ENCODE measurements around the gene SPACA6. TPM values are rescaled to one million over a fixed set of nuclear protein-coding genes. Genes with fewer than 3 reads are reported as not detected.

SPACA6 gene
- total and polyA plus RNA-seq, 2 donors (not counting 1 experiment from before 2014, with no cell fraction given) = 5.5 to 8.6 TPM

GRCh38 chr19:51715850-51716249 lies 22.7 kb downstream of the SPACA6 start:
- Histone ChIP-seq H3K4me2 (ENCODE audit: extremely low read depth, insufficient read depth, low read length) (no peak overlapping the region), H3K79me2 (ENCODE audit: control insufficient read depth, insufficient read depth, low read length) (no peaks in the 10 kb centered on the region), H3K9me3 (ENCODE audit: control insufficient read depth, insufficient read depth, low read depth, low read length) (no peaks in the 10 kb centered on the region), H3K4me3 (replicated peaks in 1 of 4; ENCODE audit: control extremely low read depth in 1 of 4, insufficient read depth in 1 of 4, low read depth in 3 of 4, low read length in 4 of 4) (no peak overlapping the region), H3K27me3 (ENCODE audit: control insufficient read depth, insufficient read depth, low read length) (peaks cover 6% of the 10 kb centered on the region), H3K9ac (ENCODE audit: insufficient read depth, low read length) (no peak overlapping the region), H4K20me1 (ENCODE audit: control insufficient read depth, extremely low read depth, insufficient read depth, low read length) (no peaks in the 10 kb centered on the region), H2AFZ (ENCODE audit: low read length) (no peak overlapping the region), H3K27ac (ENCODE audit: insufficient read depth, low read length) (no peak overlapping the region), H3K36me3 (ENCODE audit: control insufficient read depth, insufficient read depth, low read length) (no peaks in the 10 kb centered on the region), H3K4me1 (ENCODE audit: control insufficient read depth, extremely low read depth, insufficient read depth, low read length) (no peaks in the 10 kb centered on the region)
- TF ChIP-seq EZH2 (IDR thresholded peaks at IDR 0.05; ENCODE audit: low read length, missing control alignments) = no peak
- no peak for TF ChIP-seq CTCF (conservative IDR thresholded peaks at IDR 0.05 in 1 of 2, IDR thresholded peaks at IDR 0.05 in 1 of 2; ENCODE audit: low read depth in 1 of 2, low read length in 2 of 2)
- no peak for DNase-seq (ENCODE audit: low read depth in 2 of 2)

- Histone ChIP-seq H2AFZ (ENCODE audit: low read length) (no peak overlapping the region), H3K9me3 (ENCODE audit: control insufficient read depth, insufficient read depth, low read depth, low read length) (no peaks in the 10 kb centered on the region), H4K20me1 (ENCODE audit: control insufficient read depth, extremely low read depth, insufficient read depth, low read length) (no peaks in the 10 kb centered on the region), H3K9ac (ENCODE audit: insufficient read depth, low read length) (no peak overlapping the region), H3K4me2 (ENCODE audit: extremely low read depth, insufficient read depth, low read length) (no peak overlapping the region), H3K27ac (ENCODE audit: insufficient read depth, low read length) (no peak overlapping the region), H3K36me3 (ENCODE audit: control insufficient read depth, insufficient read depth, low read length) (no peaks in the 10 kb centered on the region), H3K79me2 (ENCODE audit: control insufficient read depth, insufficient read depth, low read length) (no peaks in the 10 kb centered on the region), H3K27me3 (ENCODE audit: control insufficient read depth, insufficient read depth, low read length) (peaks cover 9% of the 10 kb centered on the region), H3K4me3 (replicated peaks in 1 of 4; ENCODE audit: control extremely low read depth in 1 of 4, insufficient read depth in 1 of 4, low read depth in 3 of 4, low read length in 4 of 4) (no peak overlapping the region), H3K4me1 (ENCODE audit: control insufficient read depth, extremely low read depth, insufficient read depth, low read length) (no peaks in the 10 kb centered on the region)
- TF ChIP-seq EZH2 (IDR thresholded peaks at IDR 0.05; ENCODE audit: low read length, missing control alignments) (no peak), CTCF (conservative IDR thresholded peaks at IDR 0.05 in 1 of 2, IDR thresholded peaks at IDR 0.05 in 1 of 2; ENCODE audit: low read depth in 1 of 2, low read length in 2 of 2) (no peak)
- no peak for DNase-seq (ENCODE audit: low read depth in 2 of 2)
Observed at GRCh38 chr19:51716925-51717324, 23.8 kb downstream of the SPACA6 start.

GRCh38 chr19:51719251-51719988 lies 26.3 kb downstream of the SPACA6 start:
- Histone ChIP-seq H3K4me3 (replicated peaks in 1 of 4; ENCODE audit: control extremely low read depth in 1 of 4, insufficient read depth in 1 of 4, low read depth in 3 of 4, low read length in 4 of 4) (no peak overlapping the region), H3K79me2 (ENCODE audit: control insufficient read depth, insufficient read depth, low read length) (no peaks in the 10 kb centered on the region), H2AFZ (ENCODE audit: low read length) (no peak overlapping the region), H3K9me3 (ENCODE audit: control insufficient read depth, insufficient read depth, low read depth, low read length) (no peaks in the 10 kb centered on the region), H3K9ac (ENCODE audit: insufficient read depth, low read length) (no peak overlapping the region), H3K4me2 (ENCODE audit: extremely low read depth, insufficient read depth, low read length) (no peak overlapping the region), H3K27me3 (ENCODE audit: control insufficient read depth, insufficient read depth, low read length) (peaks cover 17% of the 10 kb centered on the region), H3K4me1 (ENCODE audit: control insufficient read depth, extremely low read depth, insufficient read depth, low read length) (no peaks in the 10 kb centered on the region), H4K20me1 (ENCODE audit: control insufficient read depth, extremely low read depth, insufficient read depth, low read length) (no peaks in the 10 kb centered on the region), H3K36me3 (ENCODE audit: control insufficient read depth, insufficient read depth, low read length) (no peaks in the 10 kb centered on the region), H3K27ac (ENCODE audit: insufficient read depth, low read length) (no peak overlapping the region)
- no peak for DNase-seq (ENCODE audit: low read depth in 2 of 2)
- TF ChIP-seq CTCF (conservative IDR thresholded peaks at IDR 0.05 in 1 of 2, IDR thresholded peaks at IDR 0.05 in 1 of 2; ENCODE audit: low read depth in 1 of 2, low read length in 2 of 2) (no peak), EZH2 (IDR thresholded peaks at IDR 0.05; ENCODE audit: low read length, missing control alignments) (no peak)

Data from fibroblast of lung (primary cell).